Choroid plexus epithelial cell (primary cell): ENCODE results near the gene CD86.
A peak's percentile ranks its signal among the peaks of the same experiment; 100 is the strongest.

Source experiments
- DNase-seq: peaks from one replicate; pipeline ENCODE4 v3.0.0-alpha.2; 2010; ENCODE audit warnings: low read depth
- H3K4me3 ChIP-seq: 2 replicates; pipeline ENCODE4 v1.5.1; 2011; ENCODE audit warnings: low read depth, mild to moderate bottlenecking, control low read depth, low read length, moderate library complexity
- CTCF ChIP-seq: conservative IDR thresholded peaks from 2 replicates; pipeline ENCODE4 v1.5.1; 2011; ENCODE audit warnings: low read depth, mild to moderate bottlenecking, control low read depth, inconsistent platforms, low read length, moderate library complexity

CD86 gene

GRCh38 chr3:122091602-122092295, 36.6 kb downstream of the CD86 start:
- no peak for DNase-seq
- TF ChIP-seq CTCF, result no peak
- H3K4me3 ChIP-seq, result no peak overlapping the region

GRCh38 chr3:122092460-122093165, 37.5 kb downstream of the CD86 start:
- peak; percentile 51 for TF ChIP-seq CTCF
- H3K4me3 ChIP-seq, result no peak overlapping the region
- DNase-seq, result peak; percentile 25

- H3K4me3 ChIP-seq, result no peak overlapping the region
- TF ChIP-seq CTCF, result no peak
- no peak for DNase-seq
Observed at GRCh38 chr3:122094125-122094524, 39.0 kb downstream of the CD86 start.

- DNase-seq, result no peak
- no peak overlapping the region for H3K4me3 ChIP-seq
- TF ChIP-seq CTCF, result no peak
Observed at GRCh38 chr3:122094693-122095092, 39.5 kb downstream of the CD86 start.

GRCh38 chr3:122097141-122097540, 42.0 kb downstream of the CD86 start:
- DNase-seq, result no peak
- no peak for TF ChIP-seq CTCF
- no peak overlapping the region for H3K4me3 ChIP-seq

GRCh38 chr3:122098611-122099010, 43.4 kb downstream of the CD86 start:
- TF ChIP-seq CTCF, result no peak
- no peak for DNase-seq
- H3K4me3 ChIP-seq, result no peak overlapping the region

GRCh38 chr3:122099255-122099654, 44.1 kb downstream of the CD86 start:
- no peak overlapping the region for H3K4me3 ChIP-seq
- no peak for TF ChIP-seq CTCF
- no peak for DNase-seq
